Measurements from ENCODE around the gene COCH.

COCH gene

GRCh38 chr14:30849354-30849753, 25.0 kb upstream of the COCH start:
- H2BK5ac ChIP-seq (ENCODE audit: low read depth, low read length, poor library complexity, severe bottlenecking), result no peak overlapping the region
- H3K36me3 ChIP-seq (ENCODE audit: control insufficient read depth in 1 of 2, insufficient read depth in 2 of 2, low read depth in 1 of 2, low read length in 2 of 2), result no peaks in the 10 kb centered on the region
- no peak overlapping the region for H3K9ac ChIP-seq (ENCODE audit: low read length)
- no peak overlapping the region for H3K23ac ChIP-seq (ENCODE audit: low read length in 2 of 2)
- H4K91ac ChIP-seq (ENCODE audit: low read length), result no peak overlapping the region
- DNase-seq, result no peak
- H3K4ac ChIP-seq (ENCODE audit: low read depth in 1 of 2, low read length in 2 of 2), result no peak overlapping the region
- H3K27me3 ChIP-seq (ENCODE audit: control insufficient read depth in 1 of 2, insufficient read depth in 1 of 2, low read length in 2 of 2), result peaks cover 0 to 9% of the 10 kb centered on the region in 2 experiments
- no peak overlapping the region for H3K18ac ChIP-seq (ENCODE audit: low read depth in 1 of 2, low read length in 2 of 2)
- H3K27ac ChIP-seq (ENCODE audit: low read length, poor library complexity, severe bottlenecking), result no peak overlapping the region
- no peaks in the 10 kb centered on the region for H3K9me3 ChIP-seq (ENCODE audit: control insufficient read depth, low read length)
- H3K4me2 ChIP-seq (ENCODE audit: low read length, poor library complexity, severe bottlenecking), result no peak overlapping the region
- H2BK12ac ChIP-seq (ENCODE audit: low read length in 2 of 2), result no peak overlapping the region
- no peak overlapping the region for H3K4me3 ChIP-seq (ENCODE audit: insufficient read depth in 1 of 2, low read depth in 1 of 2, low read length in 2 of 2)
- peak overlapping the region in 1 of 2 experiments; percentile 41 for H3K14ac ChIP-seq (ENCODE audit: low read length in 2 of 2)
- H3K79me1 ChIP-seq (replicated peaks; ENCODE audit: low read length, poor library complexity, severe bottlenecking), result no peaks in the 10 kb centered on the region
- H4K8ac ChIP-seq (ENCODE audit: low read length), result no peak overlapping the region
- no peak overlapping the region for H2AFZ ChIP-seq (ENCODE audit: low read depth, low read length)
- no peak overlapping the region for H2BK15ac ChIP-seq (ENCODE audit: low read depth, poor library complexity, severe bottlenecking)
- no peak overlapping the region for H2AK5ac ChIP-seq (ENCODE audit: low read length, severe bottlenecking)
- no peak overlapping the region for H2BK120ac ChIP-seq (ENCODE audit: low read depth, low read length)
- WGBS, result 100% methylated on average over 1 of the region's 1 CpG
- H3K4me1 ChIP-seq (ENCODE audit: control insufficient read depth, insufficient read depth, low read depth, low read length), result no peaks in the 10 kb centered on the region

- no peak overlapping the region for H2BK12ac ChIP-seq (ENCODE audit: low read length in 2 of 2)
- no peak overlapping the region for H3K18ac ChIP-seq (ENCODE audit: low read depth in 1 of 2, low read length in 2 of 2)
- H3K36me3 ChIP-seq (ENCODE audit: control insufficient read depth in 1 of 2, insufficient read depth in 2 of 2, low read depth in 1 of 2, low read length in 2 of 2), result no peaks in the 10 kb centered on the region
- H3K4me2 ChIP-seq (ENCODE audit: low read length, poor library complexity, severe bottlenecking), result no peak overlapping the region
- H3K23ac ChIP-seq (ENCODE audit: low read length in 2 of 2), result no peak overlapping the region
- no peak overlapping the region for H2BK5ac ChIP-seq (ENCODE audit: low read depth, low read length, poor library complexity, severe bottlenecking)
- no peak overlapping the region for H3K27ac ChIP-seq (ENCODE audit: low read length, poor library complexity, severe bottlenecking)
- no peak overlapping the region for H4K8ac ChIP-seq (ENCODE audit: low read length)
- WGBS, result no CpG with 5 or more reads among the region's 1 CpG
- no peak overlapping the region for H2AFZ ChIP-seq (ENCODE audit: low read depth, low read length)
- no peak overlapping the region for H2BK120ac ChIP-seq (ENCODE audit: low read depth, low read length)
- H3K9me3 ChIP-seq (ENCODE audit: control insufficient read depth, low read length), result no peaks in the 10 kb centered on the region
- peaks cover 0 to 9% of the 10 kb centered on the region in 2 experiments for H3K27me3 ChIP-seq (ENCODE audit: control insufficient read depth in 1 of 2, insufficient read depth in 1 of 2, low read length in 2 of 2)
- H3K14ac ChIP-seq (ENCODE audit: low read length in 2 of 2), result no peak overlapping the region
- no peak overlapping the region for H2BK15ac ChIP-seq (ENCODE audit: low read depth, poor library complexity, severe bottlenecking)
- no peaks in the 10 kb centered on the region for H3K4me1 ChIP-seq (ENCODE audit: control insufficient read depth, insufficient read depth, low read depth, low read length)
- no peaks in the 10 kb centered on the region for H3K79me1 ChIP-seq (replicated peaks; ENCODE audit: low read length, poor library complexity, severe bottlenecking)
- no peak overlapping the region for H4K91ac ChIP-seq (ENCODE audit: low read length)
- H2AK5ac ChIP-seq (ENCODE audit: low read length, severe bottlenecking), result no peak overlapping the region
- H3K4me3 ChIP-seq (ENCODE audit: insufficient read depth in 1 of 2, low read depth in 1 of 2, low read length in 2 of 2), result no peak overlapping the region
- no peak overlapping the region for H3K9ac ChIP-seq (ENCODE audit: low read length)
- DNase-seq, result no peak
- no peak overlapping the region for H3K4ac ChIP-seq (ENCODE audit: low read depth in 1 of 2, low read length in 2 of 2)
Observed at GRCh38 chr14:30849983-30850382, 24.4 kb upstream of the COCH start.

GRCh38 chr14:30853946-30854345, 20.4 kb upstream of the COCH start:
- no peak for DNase-seq
- no peak overlapping the region for H2BK5ac ChIP-seq (ENCODE audit: low read depth, low read length, poor library complexity, severe bottlenecking)
- no peak overlapping the region for H2BK15ac ChIP-seq (ENCODE audit: low read depth, poor library complexity, severe bottlenecking)
- H3K18ac ChIP-seq (ENCODE audit: low read depth in 1 of 2, low read length in 2 of 2), result no peak overlapping the region
- H3K27ac ChIP-seq (ENCODE audit: low read length, poor library complexity, severe bottlenecking), result no peak overlapping the region
- H2AK5ac ChIP-seq (ENCODE audit: low read length, severe bottlenecking), result no peak overlapping the region
- no peaks in the 10 kb centered on the region for H3K36me3 ChIP-seq (ENCODE audit: control insufficient read depth in 1 of 2, insufficient read depth in 2 of 2, low read depth in 1 of 2, low read length in 2 of 2)
- no peaks in the 10 kb centered on the region for H3K9me3 ChIP-seq (ENCODE audit: control insufficient read depth, low read length)
- H4K8ac ChIP-seq (ENCODE audit: low read length), result no peak overlapping the region
- no peak overlapping the region for H3K4me2 ChIP-seq (ENCODE audit: low read length, poor library complexity, severe bottlenecking)
- no peak overlapping the region for H3K4ac ChIP-seq (ENCODE audit: low read depth in 1 of 2, low read length in 2 of 2)
- H3K27me3 ChIP-seq (ENCODE audit: control insufficient read depth in 1 of 2, insufficient read depth in 1 of 2, low read length in 2 of 2), result peaks cover 0 to 7% of the 10 kb centered on the region in 2 experiments
- no peak overlapping the region for H2BK12ac ChIP-seq (ENCODE audit: low read length in 2 of 2)
- H2BK120ac ChIP-seq (ENCODE audit: low read depth, low read length), result no peak overlapping the region
- no peak overlapping the region for H3K4me3 ChIP-seq (ENCODE audit: insufficient read depth in 1 of 2, low read depth in 1 of 2, low read length in 2 of 2)
- H3K9ac ChIP-seq (ENCODE audit: low read length), result no peak overlapping the region
- H3K14ac ChIP-seq (ENCODE audit: low read length in 2 of 2), result no peak overlapping the region
- no peak overlapping the region for H3K23ac ChIP-seq (ENCODE audit: low read length in 2 of 2)
- no peak overlapping the region for H2AFZ ChIP-seq (ENCODE audit: low read depth, low read length)
- H3K79me1 ChIP-seq (replicated peaks; ENCODE audit: low read length, poor library complexity, severe bottlenecking), result no peaks in the 10 kb centered on the region
- H3K4me1 ChIP-seq (ENCODE audit: control insufficient read depth, insufficient read depth, low read depth, low read length), result no peaks in the 10 kb centered on the region
- no peak overlapping the region for H4K91ac ChIP-seq (ENCODE audit: low read length)

- H3K18ac ChIP-seq (ENCODE audit: low read depth in 1 of 2, low read length in 2 of 2), result no peak overlapping the region
- no peak overlapping the region for H3K23ac ChIP-seq (ENCODE audit: low read length in 2 of 2)
- no peak overlapping the region for H2BK5ac ChIP-seq (ENCODE audit: low read depth, low read length, poor library complexity, severe bottlenecking)
- H4K8ac ChIP-seq (ENCODE audit: low read length), result no peak overlapping the region
- no peak overlapping the region for H4K91ac ChIP-seq (ENCODE audit: low read length)
- no peak overlapping the region for H2BK15ac ChIP-seq (ENCODE audit: low read depth, poor library complexity, severe bottlenecking)
- no peak overlapping the region for H2BK12ac ChIP-seq (ENCODE audit: low read length in 2 of 2)
- peaks cover 0 to 2% of the 10 kb centered on the region in 2 experiments for H3K27me3 ChIP-seq (ENCODE audit: control insufficient read depth in 1 of 2, insufficient read depth in 1 of 2, low read length in 2 of 2)
- no peak overlapping the region for H3K4me2 ChIP-seq (ENCODE audit: low read length, poor library complexity, severe bottlenecking)
- H3K4me1 ChIP-seq (ENCODE audit: control insufficient read depth, insufficient read depth, low read depth, low read length), result no peaks in the 10 kb centered on the region
- no peak overlapping the region for H3K9ac ChIP-seq (ENCODE audit: low read length)
- no peak overlapping the region for H2AFZ ChIP-seq (ENCODE audit: low read depth, low read length)
- no peak overlapping the region for H3K4ac ChIP-seq (ENCODE audit: low read depth in 1 of 2, low read length in 2 of 2)
- no peak overlapping the region for H3K27ac ChIP-seq (ENCODE audit: low read length, poor library complexity, severe bottlenecking)
- no peaks in the 10 kb centered on the region for H3K36me3 ChIP-seq (ENCODE audit: control insufficient read depth in 1 of 2, insufficient read depth in 2 of 2, low read depth in 1 of 2, low read length in 2 of 2)
- H3K9me3 ChIP-seq (ENCODE audit: control insufficient read depth, low read length), result no peaks in the 10 kb centered on the region
- no peaks in the 10 kb centered on the region for H3K79me1 ChIP-seq (replicated peaks; ENCODE audit: low read length, poor library complexity, severe bottlenecking)
- H3K14ac ChIP-seq (ENCODE audit: low read length in 2 of 2), result no peak overlapping the region
- DNase-seq, result no peak
- no peak overlapping the region for H2BK120ac ChIP-seq (ENCODE audit: low read depth, low read length)
- H2AK5ac ChIP-seq (ENCODE audit: low read length, severe bottlenecking), result no peak overlapping the region
- no peak overlapping the region for H3K4me3 ChIP-seq (ENCODE audit: insufficient read depth in 1 of 2, low read depth in 1 of 2, low read length in 2 of 2)
Observed at GRCh38 chr14:30854492-30854891, 19.9 kb upstream of the COCH start.

Data from mesenchymal stem cell (in vitro differentiated cells and primary cell).